GM19324 (cell line): ENCODE data around the gene DDR1.
"Not testable (repeated sequence)": the region's sequence is repeated elsewhere in the genome, so short reads cannot be mapped to it uniquely, and the experiment has no call there.

Experiments
- ATAC-seq: cut with Tn5 transposase; IDR thresholded peaks from one replicate; pipeline ENCODE4 v1.9.1; 2021; ENCODE audit warnings: mild to moderate bottlenecking, moderate library complexity; ENCODE audit not compliant: unreplicated experiment, low FRiP score

DDR1 gene

GRCh38 chr6:30891816-30892538 is 7.7 kb downstream of the DDR1 start:
- no peak for ATAC-seq

- ATAC-seq: no peak
Observed at GRCh38 chr6:30893001-30893591, 8.8 kb downstream of the DDR1 start.

GRCh38 chr6:30893666-30894065 is 9.3 kb downstream of the DDR1 start:
- no peak for ATAC-seq

GRCh38 chr6:30894381-30894780 is 10.1 kb downstream of the DDR1 start:
- no peak for ATAC-seq

- ATAC-seq: no peak
Observed at GRCh38 chr6:30894935-30895334, 10.6 kb downstream of the DDR1 start.

GRCh38 chr6:30895343-30895742 is 11.0 kb downstream of the DDR1 start:
- no peak for ATAC-seq

GRCh38 chr6:30896541-30896940 is 12.2 kb downstream of the DDR1 start:
- no peak for ATAC-seq

GRCh38 chr6:30897882-30898281 is 13.6 kb downstream of the DDR1 start:
- ATAC-seq: no peak

- no peak for ATAC-seq
Observed at GRCh38 chr6:30898750-30899360, 14.5 kb downstream of the DDR1 start.

- no peak for ATAC-seq
Observed at GRCh38 chr6:30900863-30901417, 16.6 kb downstream of the DDR1 start.

GRCh38 chr6:30901436-30901835 is 17.1 kb downstream of the DDR1 start:
- ATAC-seq: no peak

GRCh38 chr6:30902196-30902595 is 17.9 kb downstream of the DDR1 start:
- not testable (repeated sequence) for ATAC-seq

- no peak for ATAC-seq
Observed at GRCh38 chr6:30902709-30903108, 18.4 kb downstream of the DDR1 start.

- no peak for ATAC-seq
Observed at GRCh38 chr6:30903236-30903635, 18.9 kb downstream of the DDR1 start.

GRCh38 chr6:30907290-30907757 is 23.0 kb downstream of the DDR1 start:
- ATAC-seq: not testable (repeated sequence)

GRCh38 chr6:30907758-30908591 is 23.7 kb downstream of the DDR1 start, which contains the start of gene GTF2H4:
Gene GTF2H4 (plus strand): TSS chr6:30908207.
- peak; percentile 88 for ATAC-seq

GRCh38 chr6:30908700-30909099 is 24.4 kb downstream of the DDR1 start:
- no peak for ATAC-seq

- ATAC-seq: not testable (repeated sequence)
Observed at GRCh38 chr6:30910473-30910872, 26.2 kb downstream of the DDR1 start.

- ATAC-seq: no peak
Observed at GRCh38 chr6:30912746-30913520, 28.6 kb downstream of the DDR1 start.

GRCh38 chr6:30913721-30914075 is 29.4 kb downstream of the DDR1 start:
- no peak for ATAC-seq
